22Rv1 (cell line): ENCODE measurements around the gene MT1M.

Source experiments
- H3K27ac ChIP-seq: fragments of 450-650 bp; 2 replicates; pipeline ENCODE4 v1.5.1; 2017
- ZFX ChIP-seq: fragments of 450-650 bp; IDR thresholded peaks from 2 replicates; pipeline ENCODE4 v1.6.1; 2017; ENCODE audit warnings: antibody characterized with exemption, borderline replicate concordance
- TF ChIP-seq, protein P1 (sequence below): fragments of 450-650 bp; IDR thresholded peaks from 2 replicates; pipeline ENCODE4 v1.5.1; 2017; ENCODE audit warnings: mild to moderate bottlenecking

The MT1M gene

DNA sequence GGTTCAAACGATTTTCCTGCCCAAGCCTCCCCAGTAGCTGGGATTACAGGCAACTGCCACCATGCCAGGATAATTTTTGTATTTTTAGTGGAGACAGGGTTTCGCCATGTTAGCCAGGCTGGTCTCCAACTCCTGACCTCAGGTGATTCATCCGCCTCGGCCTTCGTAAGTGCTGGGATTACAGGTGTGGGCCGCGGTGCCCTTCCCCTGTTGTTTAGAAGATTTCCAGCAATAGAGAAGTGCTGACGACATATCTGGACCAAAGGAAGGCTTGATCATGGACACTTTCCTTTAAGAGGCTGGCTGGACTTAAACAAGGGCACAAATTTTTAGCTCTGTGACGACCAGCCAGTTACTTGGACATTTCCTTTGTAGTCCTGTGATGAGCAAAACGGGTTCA is 1.3 kb upstream of the MT1M start:
- TF ChIP-seq, protein P1, sequence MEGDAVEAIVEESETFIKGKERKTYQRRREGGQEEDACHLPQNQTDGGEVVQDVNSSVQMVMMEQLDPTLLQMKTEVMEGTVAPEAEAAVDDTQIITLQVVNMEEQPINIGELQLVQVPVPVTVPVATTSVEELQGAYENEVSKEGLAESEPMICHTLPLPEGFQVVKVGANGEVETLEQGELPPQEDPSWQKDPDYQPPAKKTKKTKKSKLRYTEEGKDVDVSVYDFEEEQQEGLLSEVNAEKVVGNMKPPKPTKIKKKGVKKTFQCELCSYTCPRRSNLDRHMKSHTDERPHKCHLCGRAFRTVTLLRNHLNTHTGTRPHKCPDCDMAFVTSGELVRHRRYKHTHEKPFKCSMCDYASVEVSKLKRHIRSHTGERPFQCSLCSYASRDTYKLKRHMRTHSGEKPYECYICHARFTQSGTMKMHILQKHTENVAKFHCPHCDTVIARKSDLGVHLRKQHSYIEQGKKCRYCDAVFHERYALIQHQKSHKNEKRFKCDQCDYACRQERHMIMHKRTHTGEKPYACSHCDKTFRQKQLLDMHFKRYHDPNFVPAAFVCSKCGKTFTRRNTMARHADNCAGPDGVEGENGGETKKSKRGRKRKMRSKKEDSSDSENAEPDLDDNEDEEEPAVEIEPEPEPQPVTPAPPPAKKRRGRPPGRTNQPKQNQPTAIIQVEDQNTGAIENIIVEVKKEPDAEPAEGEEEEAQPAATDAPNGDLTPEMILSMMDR, result no peak
- no peak for TF ChIP-seq ZFX
- no peak overlapping the region for H3K27ac ChIP-seq

DNA sequence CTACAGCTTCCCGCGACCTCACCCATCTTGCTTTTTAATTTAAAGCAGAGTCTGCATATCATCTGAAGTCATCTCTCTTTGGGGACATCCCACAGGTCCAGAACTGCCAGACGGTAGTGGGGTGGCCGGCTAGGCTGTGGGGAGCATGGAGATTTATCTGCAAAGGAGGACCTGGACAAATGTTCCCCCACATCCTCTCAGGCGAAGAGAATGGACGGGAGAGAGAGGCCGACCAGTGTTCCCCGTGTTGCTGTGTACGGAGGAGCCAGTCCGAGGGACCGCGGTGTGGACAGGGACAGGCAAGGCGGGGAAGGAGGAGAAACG is 665 bp upstream of the MT1M start:
- no peak overlapping the region for H3K27ac ChIP-seq
- TF ChIP-seq, protein P1, result no peak
- TF ChIP-seq ZFX, result no peak

DNA sequence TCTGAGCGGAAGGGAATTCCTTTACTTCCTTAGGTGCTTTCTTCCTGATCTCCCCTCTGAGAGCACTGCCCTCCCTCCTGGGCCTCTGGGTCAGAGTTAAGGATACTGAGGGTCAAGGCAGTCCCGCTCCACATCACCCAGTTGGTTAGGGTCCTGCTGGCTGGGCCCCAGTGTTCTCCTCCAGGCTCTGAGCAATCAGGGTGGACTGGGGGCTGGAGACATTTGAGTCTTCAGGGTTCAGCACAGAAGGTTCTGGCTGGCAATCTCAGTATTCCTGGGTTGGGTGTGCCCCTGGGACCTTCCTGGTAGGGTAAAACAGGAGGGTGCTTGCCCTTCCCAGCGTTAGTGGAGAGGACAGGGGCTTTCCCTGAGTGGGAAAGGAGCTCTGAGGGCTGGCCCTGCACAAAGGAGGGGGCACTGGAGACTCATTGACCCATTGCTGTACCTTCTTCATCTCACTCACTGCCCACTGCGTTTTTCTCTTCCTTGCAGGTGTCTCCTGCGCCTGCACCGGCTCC is 448 bp downstream of the MT1M start:
- H3K27ac ChIP-seq, result no peak overlapping the region
- TF ChIP-seq ZFX, result no peak
- TF ChIP-seq, protein P1, result no peak

DNA sequence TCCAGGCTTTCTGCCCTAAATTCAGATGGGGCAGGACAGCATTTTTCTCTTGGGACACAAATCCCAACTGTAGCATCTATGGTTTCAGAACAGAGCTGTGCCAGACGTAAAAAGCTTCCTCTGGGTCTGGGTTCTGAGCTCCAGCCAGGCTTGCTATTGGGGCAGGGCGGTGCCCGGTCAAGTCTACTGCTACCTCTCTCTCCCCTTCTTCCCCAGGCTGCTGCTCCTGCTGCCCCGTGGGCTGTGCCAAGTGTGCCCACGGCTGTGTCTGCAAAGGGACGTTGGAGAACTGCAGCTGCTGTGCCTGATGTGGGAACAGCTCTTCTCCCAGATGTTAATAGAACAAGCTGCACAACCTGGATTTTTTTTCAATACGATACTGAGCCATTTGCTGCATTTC is 1.1 kb downstream of the MT1M start:
- H3K27ac ChIP-seq, result no peak overlapping the region
- TF ChIP-seq, protein P1, result no peak
- no peak for TF ChIP-seq ZFX

- no peak overlapping the region for H3K27ac ChIP-seq
- no peak for TF ChIP-seq ZFX
Observed at GRCh38 chr16:56634715-56635440, 2.4 kb downstream of the MT1M start.

DNA sequence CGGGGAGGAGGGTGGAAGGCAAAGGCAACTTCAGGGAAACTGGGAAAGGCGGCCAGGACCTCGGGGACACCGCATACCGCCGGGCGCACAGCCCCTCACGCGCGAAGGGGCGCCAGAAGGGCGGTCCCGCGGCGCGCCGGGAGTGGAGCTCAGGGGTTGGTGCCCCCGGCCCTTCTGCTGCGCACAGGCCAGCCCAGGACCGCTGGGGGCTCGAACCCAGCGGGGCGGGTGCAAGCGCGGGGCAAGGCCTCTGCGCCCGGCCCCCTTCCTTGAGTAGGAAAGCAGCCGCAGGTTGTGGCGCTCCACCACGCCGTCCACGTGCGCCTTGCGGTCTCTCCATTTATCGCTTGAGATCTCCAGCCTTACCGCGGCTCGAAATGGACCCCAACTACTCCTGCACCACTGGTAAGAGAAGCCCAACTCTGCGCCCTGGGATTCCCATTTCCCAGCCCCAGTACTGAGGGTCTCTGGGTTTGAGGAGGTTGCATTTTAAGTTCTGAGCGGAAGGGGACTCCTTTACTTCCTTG is 3.0 kb downstream of the MT1M start:
- TF ChIP-seq, protein P1, result no peak
- TF ChIP-seq ZFX, result no peak
- no peak overlapping the region for H3K27ac ChIP-seq

- no peak for TF ChIP-seq ZFX
- TF ChIP-seq, protein P1, result no peak
- H3K27ac ChIP-seq, result no peak overlapping the region
Observed at GRCh38 chr16:56636616-56637413, 4.4 kb downstream of the MT1M start.
